GM20000 (cell line): ENCODE results near the gene NIM1K.
"Not testable (repeated sequence)": the region's sequence is repeated elsewhere in the genome, so short reads cannot be mapped to it uniquely, and the experiment has no call there.

Experiments
- DNase-seq: peaks from one replicate; pipeline ENCODE4 v3.0.0; 2012; ENCODE audit warnings: low spot score
- TF ChIP-seq, protein P1 (sequence below): IDR thresholded peaks from 2 replicates; pipeline ENCODE4 v1.5.1; 2012; ENCODE audit warnings: mild to moderate bottlenecking, control low read depth; ENCODE audit errors: extremely low read depth, missing control alignments

Gene NIM1K

DNA sequence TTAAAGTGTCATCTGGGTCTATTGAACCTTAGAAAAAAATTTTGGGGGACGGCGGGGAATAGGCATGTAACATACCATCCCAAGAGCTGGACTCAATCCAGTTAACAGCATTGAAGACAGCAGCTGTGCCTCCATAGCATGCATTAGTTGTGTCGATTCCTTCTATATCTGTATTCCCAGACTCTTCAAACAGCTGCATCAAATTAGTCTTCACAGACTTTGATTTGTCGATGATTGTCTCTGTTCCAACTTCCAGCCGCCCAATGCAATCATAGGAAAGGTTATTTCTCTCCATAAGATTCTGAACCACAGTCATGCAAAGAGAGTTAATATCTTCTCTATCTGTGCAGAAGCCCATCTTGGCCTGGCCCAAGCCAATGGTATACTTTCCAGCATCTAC is 106.4 kb downstream of the NIM1K start:
- TF ChIP-seq, protein P1, sequence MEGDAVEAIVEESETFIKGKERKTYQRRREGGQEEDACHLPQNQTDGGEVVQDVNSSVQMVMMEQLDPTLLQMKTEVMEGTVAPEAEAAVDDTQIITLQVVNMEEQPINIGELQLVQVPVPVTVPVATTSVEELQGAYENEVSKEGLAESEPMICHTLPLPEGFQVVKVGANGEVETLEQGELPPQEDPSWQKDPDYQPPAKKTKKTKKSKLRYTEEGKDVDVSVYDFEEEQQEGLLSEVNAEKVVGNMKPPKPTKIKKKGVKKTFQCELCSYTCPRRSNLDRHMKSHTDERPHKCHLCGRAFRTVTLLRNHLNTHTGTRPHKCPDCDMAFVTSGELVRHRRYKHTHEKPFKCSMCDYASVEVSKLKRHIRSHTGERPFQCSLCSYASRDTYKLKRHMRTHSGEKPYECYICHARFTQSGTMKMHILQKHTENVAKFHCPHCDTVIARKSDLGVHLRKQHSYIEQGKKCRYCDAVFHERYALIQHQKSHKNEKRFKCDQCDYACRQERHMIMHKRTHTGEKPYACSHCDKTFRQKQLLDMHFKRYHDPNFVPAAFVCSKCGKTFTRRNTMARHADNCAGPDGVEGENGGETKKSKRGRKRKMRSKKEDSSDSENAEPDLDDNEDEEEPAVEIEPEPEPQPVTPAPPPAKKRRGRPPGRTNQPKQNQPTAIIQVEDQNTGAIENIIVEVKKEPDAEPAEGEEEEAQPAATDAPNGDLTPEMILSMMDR, result no peak
- DNase-seq, result no peak

DNA sequence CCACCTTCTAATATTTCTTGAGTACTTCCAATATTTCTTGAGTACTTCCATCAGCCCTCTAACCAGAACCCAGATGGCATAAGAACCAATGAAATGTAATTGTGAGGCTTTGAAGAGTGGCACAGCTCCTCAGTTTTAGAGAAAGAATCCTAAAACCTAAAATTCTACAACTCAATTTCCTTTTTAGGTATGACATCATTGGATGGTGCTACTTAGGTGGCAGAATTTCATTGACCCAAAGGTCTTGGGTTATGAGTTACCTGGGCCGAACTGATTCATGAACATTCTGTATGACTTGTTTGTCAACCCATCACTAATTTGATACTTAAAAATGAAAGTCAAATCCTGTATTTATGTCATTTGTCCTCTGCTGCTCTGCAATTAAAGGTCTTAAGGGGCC is 108.1 kb downstream of the NIM1K start:
- TF ChIP-seq, protein P1, result no peak

DNA sequence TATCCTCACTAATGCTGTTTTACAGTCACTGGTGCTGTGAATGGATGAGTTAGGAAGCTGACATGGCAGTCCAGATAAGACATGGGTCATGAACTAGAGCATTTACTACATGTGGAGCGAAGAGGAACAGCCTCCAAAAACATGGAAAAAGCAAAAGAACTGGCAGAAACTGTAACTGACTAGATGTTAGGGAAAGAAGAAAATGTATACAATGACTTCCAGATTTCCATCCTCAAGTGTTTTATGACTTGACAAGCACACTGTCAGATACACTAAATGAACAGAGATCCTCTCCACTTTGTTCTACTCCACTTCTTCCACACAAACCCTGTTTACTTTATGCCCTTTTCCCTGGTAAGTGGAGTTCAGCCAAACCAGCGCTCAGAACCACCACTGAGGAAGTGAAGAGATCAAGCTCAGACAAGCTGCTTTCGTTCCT is 109.6 kb downstream of the NIM1K start:
- TF ChIP-seq, protein P1, result no peak

More for the DNA sequence above, 108.1 kb downstream of the NIM1K start:
- no peak for DNase-seq

DNA sequence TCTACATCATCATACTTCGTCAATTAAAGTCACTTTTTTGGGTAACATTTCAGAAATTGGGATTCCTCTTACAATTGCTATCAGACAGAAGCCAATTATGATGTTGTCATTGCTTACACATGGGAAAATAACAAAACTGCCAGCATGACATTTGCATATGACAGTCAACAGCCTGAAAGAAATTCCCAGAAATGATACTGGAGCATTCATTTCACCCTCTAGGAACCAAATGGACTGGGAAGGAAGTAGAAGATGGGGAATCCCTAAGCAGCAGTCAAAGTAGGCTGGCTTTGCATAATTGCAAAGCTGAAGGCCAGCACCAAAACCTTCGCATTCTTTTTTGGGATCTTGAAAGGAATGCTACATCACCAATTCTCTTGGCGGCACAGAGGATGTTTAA is 110.5 kb downstream of the NIM1K start:
- TF ChIP-seq, protein P1, result no peak

More for the DNA sequence above, 109.6 kb downstream of the NIM1K start:
- DNase-seq, result no peak

GRCh38 chr5:43303242-43303641 is 111.2 kb downstream of the NIM1K start:
- TF ChIP-seq, protein P1, result no peak
- DNase-seq, result no peak

More for the DNA sequence above, 110.5 kb downstream of the NIM1K start:
- DNase-seq, result no peak

GRCh38 chr5:43304525-43304924 is 112.5 kb downstream of the NIM1K start:
- TF ChIP-seq, protein P1, result no peak
- DNase-seq, result peak; percentile 29

- TF ChIP-seq, protein P1, result peak; percentile 27
Measured at GRCh38 chr5:43305948-43306565, 114.0 kb downstream of the NIM1K start.

GRCh38 chr5:43306954-43307353 is 114.9 kb downstream of the NIM1K start:
- not testable (repeated sequence) for DNase-seq

More at GRCh38 chr5:43305948-43306565, 114.0 kb downstream of the NIM1K start:
- peak; percentile 25 for DNase-seq
